Neutrophil (primary cell): ENCODE results near the gene SEPSECS.

ENCODE experiments used
- H3K27ac ChIP-seq: fragments of 200-600 bp; sonication (generic); 2 replicates; pipeline ENCODE4 v1.5.1; 2016; ENCODE audit warnings: mild to moderate bottlenecking, moderate library complexity
- H3K27me3 ChIP-seq: fragments of 200-600 bp; sonication (generic); 2 replicates; pipeline ENCODE4 v1.6.0; 2016; ENCODE audit warnings: mild to moderate bottlenecking
- H3K36me3 ChIP-seq: fragments of 200-600 bp; sonication (generic); 2 replicates; pipeline ENCODE4 v1.5.1; 2017
- H3K4me1 ChIP-seq, 2 experiments: fragments of 200-600 bp in 1 of 2; sonication (generic) in 1 of 2; 1 replicate in 1 of 2; 2 replicates in 1 of 2; pipeline versions ENCODE4 v1.5.1 to v1.6.1; 2013 to 2016; ENCODE audit warnings: low read depth in 1 of 2, low read length in 1 of 2, mild to moderate bottlenecking in 1 of 2, moderate library complexity in 1 of 2; ENCODE audit not compliant: control insufficient read depth in 1 of 2, insufficient read depth in 1 of 2
- H3K4me3 ChIP-seq, 2 experiments: fragments of 200-600 bp in 1 of 2; sonication (generic) in 1 of 2; 1 replicate in 1 of 2; 2 replicates in 1 of 2; pipeline ENCODE4 v1.5.1; 2013 to 2016; ENCODE audit warnings: low read depth in 1 of 2, low read length in 1 of 2, mild to moderate bottlenecking in 1 of 2, moderate library complexity in 1 of 2
- H3K9me3 ChIP-seq: fragments of 200-600 bp; sonication (generic); 2 replicates; pipeline ENCODE4 v1.5.1; 2016
- CTCF ChIP-seq: fragments of 200-600 bp; sonication (generic); IDR thresholded peaks from 2 replicates; pipeline ENCODE4 v1.5.1; 2016; ENCODE audit warnings: antibody characterized with exemption

SEPSECS gene

GRCh38 chr4:25123236-25123635 is 37.0 kb downstream of the SEPSECS start:
- Histone ChIP-seq H3K36me3 (peaks cover 14% of the 10 kb centered on the region), H3K27ac (no peak overlapping the region), H3K27me3 (no peaks in the 10 kb centered on the region), H3K4me3 (no peak overlapping the region), H3K9me3 (no peaks in the 10 kb centered on the region), H3K4me1 (no peaks in the 10 kb centered on the region)
- no peak for TF ChIP-seq CTCF

GRCh38 chr4:25120146-25120940 is 39.9 kb downstream of the SEPSECS start:
- Histone ChIP-seq H3K4me3 (no peak overlapping the region), H3K27ac (no peak overlapping the region), H3K36me3 (peaks cover 14% of the 10 kb centered on the region), H3K9me3 (no peaks in the 10 kb centered on the region), H3K27me3 (no peaks in the 10 kb centered on the region), H3K4me1 (no peaks in the 10 kb centered on the region)
- no peak for TF ChIP-seq CTCF

DNA sequence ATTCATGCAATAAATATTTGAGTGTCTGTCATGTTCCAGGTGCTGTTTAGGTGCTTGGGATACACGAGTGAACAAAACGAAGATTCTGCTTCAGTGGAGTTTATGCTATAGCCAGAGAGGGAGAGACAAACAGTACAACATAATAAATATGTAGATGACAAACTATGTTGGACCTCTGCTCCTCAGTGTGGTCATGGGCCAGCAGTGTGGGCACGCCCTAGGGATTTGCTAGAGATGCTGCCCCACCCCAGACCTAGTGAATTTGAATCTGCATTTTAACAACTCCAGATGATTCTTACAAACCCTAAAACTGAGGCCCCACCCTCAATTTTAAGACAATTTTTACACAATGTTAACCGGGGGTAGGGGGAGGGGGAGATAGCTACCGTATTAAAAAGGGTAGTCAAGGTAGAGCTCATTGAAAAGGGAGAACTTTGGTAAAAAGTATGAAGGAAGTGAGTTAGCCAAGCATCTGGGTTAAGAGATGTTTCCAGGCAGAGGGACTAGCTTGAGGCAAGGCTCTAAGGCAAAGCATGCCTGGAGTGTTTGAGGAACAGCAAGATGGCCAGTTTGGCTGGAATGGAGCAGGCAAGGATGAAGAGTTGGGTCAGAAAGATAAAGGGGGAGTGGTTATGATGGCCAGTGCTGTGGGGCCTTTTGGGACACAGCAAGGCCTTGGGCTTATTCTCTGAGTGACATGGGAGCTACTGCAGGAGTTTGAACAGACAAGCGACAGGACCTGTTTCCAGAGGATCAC is 42.4 kb downstream of the SEPSECS start:
- H3K27me3 ChIP-seq: peaks cover 18% of the 10 kb centered on the region
- TF ChIP-seq CTCF: no peak
- H3K9me3 ChIP-seq: no peaks in the 10 kb centered on the region
- no peak overlapping the region for H3K27ac ChIP-seq
- peaks cover 2% of the 10 kb centered on the region for H3K36me3 ChIP-seq
- H3K4me3 ChIP-seq: no peak overlapping the region
- no peaks in the 10 kb centered on the region for H3K4me1 ChIP-seq

DNA sequence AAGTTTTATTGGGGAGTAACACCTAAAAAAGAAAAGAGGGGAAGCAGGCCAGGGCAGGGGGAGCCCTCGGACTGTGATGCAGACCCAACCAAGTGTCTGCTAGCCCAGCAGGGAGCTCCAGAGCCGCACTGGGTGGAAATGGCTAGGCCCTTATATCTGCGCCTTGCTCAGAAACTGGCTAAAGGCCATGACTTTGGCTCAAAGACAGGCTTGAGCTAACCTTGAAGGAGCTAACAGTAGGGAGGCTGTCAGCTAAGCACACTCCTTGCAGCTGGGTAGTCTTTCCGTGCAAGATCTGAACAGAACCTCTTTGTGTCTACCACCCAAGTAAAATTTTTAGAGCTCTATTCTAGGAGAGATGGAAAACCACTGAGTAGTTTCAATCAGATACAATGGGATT is 43.0 kb downstream of the SEPSECS start:
- H3K9me3 ChIP-seq: no peaks in the 10 kb centered on the region
- no peak for TF ChIP-seq CTCF
- no peak overlapping the region for H3K4me3 ChIP-seq
- no peaks in the 10 kb centered on the region for H3K4me1 ChIP-seq
- H3K27ac ChIP-seq: no peak overlapping the region
- peaks cover 20% of the 10 kb centered on the region for H3K27me3 ChIP-seq
- H3K36me3 ChIP-seq: no peaks in the 10 kb centered on the region

- no peak overlapping the region for H3K4me3 ChIP-seq
- H3K36me3 ChIP-seq: no peaks in the 10 kb centered on the region
- peaks cover 20% of the 10 kb centered on the region for H3K27me3 ChIP-seq
- H3K27ac ChIP-seq: no peak overlapping the region
- no peak for TF ChIP-seq CTCF
- H3K9me3 ChIP-seq: no peaks in the 10 kb centered on the region
- no peaks in the 10 kb centered on the region for H3K4me1 ChIP-seq
Observed at GRCh38 chr4:25113915-25114904, 46.0 kb downstream of the SEPSECS start.
